Large intestine (tissue), 12 donors: ENCODE measurements around the gene OR2T2. TPM values are rescaled to one million over a fixed set of nuclear protein-coding genes. Genes with fewer than 3 reads are reported as not detected.
A peak's percentile ranks its signal among the peaks of the same experiment; 100 is the strongest.
"Not testable (repeated sequence)": the region's sequence is repeated elsewhere in the genome, so short reads cannot be mapped to it uniquely, and the experiment has no call there.

Source experiments
- DNase-seq, 2 donors: peaks; one replicate each; pipeline versions ENCODE4 v3.0.0 to v3.0.0-alpha.2; 2013
- H3K27ac ChIP-seq: one replicate; pipeline ENCODE4 v1.5.1; 2013; ENCODE audit warnings: low read length
- H3K27me3 ChIP-seq: 2 replicates; pipeline ENCODE4 v1.6.1; 2013; ENCODE audit warnings: low read length; ENCODE audit not compliant: control insufficient read depth, insufficient read depth
- H3K36me3 ChIP-seq: 2 replicates; pipeline ENCODE4 v1.6.1; 2013; ENCODE audit warnings: low read length; ENCODE audit not compliant: control insufficient read depth, insufficient read depth
- H3K4me1 ChIP-seq: one replicate; pipeline ENCODE4 v1.6.1; 2013; ENCODE audit warnings: low read length; ENCODE audit not compliant: control insufficient read depth, insufficient read depth
- H3K4me3 ChIP-seq: one replicate; pipeline ENCODE4 v1.5.1; 2013; ENCODE audit warnings: low read length
- H3K9me3 ChIP-seq: one replicate; pipeline ENCODE4 v1.6.1; 2013; ENCODE audit warnings: mild to moderate bottlenecking, low read depth, low read length, moderate library complexity; ENCODE audit not compliant: control insufficient read depth
- WGBS: methylation state at CpG from one replicate; pipeline ENCODE4 v1.1.5; 2013; ENCODE audit warnings: low lambda C conversion rate; ENCODE audit not compliant: insufficient coverage; 5-methylcytosine and 5-hydroxymethylcytosine counted together
- long read RNA-seq, 11 donors: transcript quantifications; one replicate each; lab custom pipeline, GENCODE V29; 2026
- polyA plus RNA-seq: library from polyadenylated mRNA; unstranded; fragments of 120-200 nt; gene quantifications from one replicate; pipeline ENCODE4 v1.2.1, GENCODE V29; 2013

Gene OR2T2, protein sequence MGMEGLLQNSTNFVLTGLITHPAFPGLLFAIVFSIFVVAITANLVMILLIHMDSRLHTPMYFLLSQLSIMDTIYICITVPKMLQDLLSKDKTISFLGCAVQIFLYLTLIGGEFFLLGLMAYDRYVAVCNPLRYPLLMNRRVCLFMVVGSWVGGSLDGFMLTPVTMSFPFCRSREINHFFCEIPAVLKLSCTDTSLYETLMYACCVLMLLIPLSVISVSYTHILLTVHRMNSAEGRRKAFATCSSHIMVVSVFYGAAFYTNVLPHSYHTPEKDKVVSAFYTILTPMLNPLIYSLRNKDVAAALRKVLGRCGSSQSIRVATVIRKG
- polyA plus RNA-seq = not detected
- long read RNA-seq, donor 1 = 0 reads
- long read RNA-seq, donor 2 = 0 reads
- long read RNA-seq, donor 3 = 0 reads
- long read RNA-seq, donor 4 = 0 reads
- long read RNA-seq, donor 5 = 0 reads
- long read RNA-seq, donor 6 = 0 reads
- long read RNA-seq, donor 7 = 0 reads
- long read RNA-seq, donor 8 = 0 reads
- long read RNA-seq, donor 9 = 0 reads
- long read RNA-seq, donor 10 = 0 reads
- long read RNA-seq, donor 11 = 0 reads

DNA sequence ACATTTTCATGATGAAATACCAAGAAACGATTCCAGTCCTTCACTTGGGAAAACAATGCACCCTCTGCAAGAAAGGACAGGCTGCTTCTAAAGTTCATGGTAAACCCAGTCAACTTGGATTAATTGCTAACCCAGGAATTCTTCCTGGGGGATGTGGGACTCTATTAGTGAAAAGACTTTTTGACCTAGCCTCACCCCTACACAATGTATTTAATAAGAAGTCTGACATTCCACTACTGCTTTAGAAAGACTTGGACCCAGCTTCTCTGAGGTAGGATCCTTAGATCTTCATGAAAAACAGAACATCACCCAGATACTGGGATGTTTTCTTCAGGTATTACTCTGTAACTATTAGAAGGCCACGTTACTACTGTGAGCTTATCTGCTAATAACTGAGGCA lies at the start of gene OR2T2:
Gene OR2T2, plus strand, starts transcription at position 239 of the 400 bp plus-strand sequence. CDS start 7,161 bp downstream, outside the sequence.
- no CpG with 5 or more reads among the region's 2 CpGs for WGBS
- not testable (repeated sequence) for H3K36me3 ChIP-seq, H3K4me3 ChIP-seq, DNase-seq, H3K9me3 ChIP-seq, H3K27ac ChIP-seq, H3K4me1 ChIP-seq, H3K27me3 ChIP-seq

DNA sequence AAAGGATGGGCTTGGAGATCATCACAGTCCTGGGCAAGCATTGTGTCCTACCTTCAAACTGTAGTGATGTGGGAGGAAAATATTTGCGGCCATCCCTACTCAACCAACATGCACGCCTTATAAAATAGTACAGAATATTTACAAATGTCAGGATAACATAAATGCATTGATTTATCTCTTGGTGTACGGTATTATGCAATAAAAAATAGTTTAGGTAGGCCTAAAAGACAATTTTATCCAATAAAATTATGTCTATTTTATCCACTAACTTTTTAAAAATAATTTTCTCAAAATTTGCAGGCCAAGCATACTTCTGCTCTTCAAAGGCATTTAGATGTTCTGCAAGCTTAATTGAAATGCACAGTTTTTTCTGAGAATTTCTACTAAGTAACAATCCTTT lies 42.7 kb upstream of the OR2T2 start, which contains the start of gene OR2T1:
Gene OR2T1, plus strand, starts transcription at position 301 of the 400 bp plus-strand sequence. CDS start 3,100 bp downstream, outside the sequence.
- H3K27ac ChIP-seq = no peak within 1 kb of the TSS
- WGBS = 57% methylated on average over 1 of the region's 3 CpGs

DNA sequence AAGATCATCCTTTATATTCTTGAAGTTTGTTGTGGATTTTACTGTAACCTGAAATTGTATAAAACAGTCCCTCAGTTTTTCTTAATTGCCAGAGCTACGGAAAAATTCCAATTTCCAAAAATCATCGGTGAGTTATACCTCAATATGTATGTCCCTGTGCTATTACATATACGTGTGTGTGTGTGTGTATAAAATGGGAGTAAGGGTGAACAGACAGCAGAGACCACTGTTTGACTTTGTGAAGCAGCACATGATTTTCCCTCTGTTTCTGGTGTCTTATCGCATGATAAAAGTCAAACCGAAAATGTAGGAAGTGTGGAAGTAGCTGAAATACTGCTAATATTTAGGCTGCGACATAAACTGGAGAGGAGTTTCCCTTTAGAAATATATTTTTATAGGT lies 41.4 kb upstream of the OR2T2 start:
- Histone ChIP-seq H3K4me1 (no peaks in the 10 kb centered on the region), H3K27me3 (no peaks in the 10 kb centered on the region), H3K4me3 (no peak overlapping the region), H3K36me3 (no peaks in the 10 kb centered on the region), H3K9me3 (no peaks in the 10 kb centered on the region), H3K27ac (no peak overlapping the region)
- DNase-seq = peak in 1 of 2 donors; percentile 7
- WGBS = 47% methylated on average over 2 of the region's 6 CpGs

More for the DNA sequence above, 42.7 kb upstream of the OR2T2 start, which contains the start of gene OR2T1:
- Histone ChIP-seq H3K36me3 (no peaks in the 10 kb centered on the region), H3K27me3 (no peaks in the 10 kb centered on the region), H3K9me3 (no peaks in the 10 kb centered on the region), H3K4me1 (no peaks in the 10 kb centered on the region), H3K4me3 (no peak within 1 kb of the TSS)
- DNase-seq = no peak

DNA sequence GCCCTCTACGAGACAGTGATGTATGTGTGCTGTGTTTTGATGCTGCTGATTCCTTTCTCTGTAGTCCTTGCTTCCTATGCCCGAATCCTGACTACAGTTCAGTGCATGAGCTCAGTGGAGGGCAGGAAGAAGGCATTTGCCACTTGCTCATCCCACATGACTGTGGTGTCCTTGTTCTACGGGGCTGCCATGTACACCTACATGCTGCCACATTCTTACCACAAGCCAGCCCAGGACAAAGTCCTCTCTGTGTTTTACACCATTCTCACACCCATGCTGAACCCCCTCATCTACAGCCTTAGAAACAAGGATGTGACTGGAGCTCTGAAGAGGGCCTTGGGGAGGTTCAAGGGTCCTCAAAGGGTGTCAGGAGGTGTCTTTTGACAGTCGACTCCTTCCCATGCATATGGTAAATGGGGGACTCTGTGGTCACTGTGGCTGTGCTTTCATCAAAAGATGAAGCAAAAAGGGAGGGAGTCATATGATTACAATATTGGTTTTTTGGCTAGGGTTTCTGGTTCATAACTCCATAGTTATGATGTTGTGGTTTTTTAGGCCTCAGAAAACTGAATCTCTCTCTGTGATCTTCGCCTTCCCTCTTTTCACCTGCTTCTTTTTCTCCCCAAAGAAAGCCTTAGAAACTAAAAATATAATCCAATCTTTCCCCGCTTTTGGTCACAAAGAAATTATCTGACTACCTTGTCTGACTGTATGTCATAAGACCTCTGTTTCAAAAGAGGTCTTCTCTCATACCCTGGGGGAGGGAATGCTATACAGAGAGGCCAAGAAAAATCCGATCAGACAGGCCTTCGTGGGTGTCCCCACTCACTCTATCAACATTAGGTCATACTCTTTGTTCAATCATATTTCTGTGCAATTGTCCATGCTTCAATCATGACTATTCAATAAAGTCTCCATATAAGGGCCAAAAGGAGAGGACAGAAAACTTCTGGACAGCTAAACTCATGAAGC lies 38.4 kb upstream of the OR2T2 start:
- no peak overlapping the region for H3K27ac ChIP-seq
- no peak overlapping the region for H3K4me3 ChIP-seq
- no peaks in the 10 kb centered on the region for H3K4me1 ChIP-seq
- H3K27me3 ChIP-seq = no peaks in the 10 kb centered on the region
- DNase-seq = no peak
- 90% methylated on average over 2 of the region's 8 CpGs for WGBS
- H3K36me3 ChIP-seq = no peaks in the 10 kb centered on the region
- H3K9me3 ChIP-seq = no peaks in the 10 kb centered on the region

DNA sequence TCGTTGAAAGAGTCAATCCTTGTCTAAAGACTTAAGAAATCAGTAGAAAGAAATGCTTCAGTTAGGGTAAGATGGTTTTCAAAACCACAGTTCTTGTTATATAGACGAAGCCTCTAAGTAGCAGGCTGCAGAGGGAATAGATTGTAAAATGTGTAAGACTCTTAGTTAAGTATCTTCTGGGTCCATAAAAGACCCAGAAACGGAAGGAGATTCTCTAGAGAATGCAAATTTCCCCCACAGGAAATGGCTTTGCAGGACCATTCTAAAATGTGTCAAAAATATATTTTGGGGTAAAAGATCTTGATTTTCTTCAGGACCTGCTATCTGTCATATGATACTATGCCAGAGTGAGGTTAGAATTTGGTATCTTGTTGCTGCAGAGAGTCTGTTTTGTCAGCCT lies 29.2 kb upstream of the OR2T2 start:
- H3K27me3 ChIP-seq = no peaks in the 10 kb centered on the region
- no peaks in the 10 kb centered on the region for H3K36me3 ChIP-seq
- H3K27ac ChIP-seq = no peak overlapping the region
- peaks cover 10% of the 10 kb centered on the region for H3K9me3 ChIP-seq
- 43% methylated on average over 2 of the region's 3 CpGs for WGBS
- H3K4me1 ChIP-seq = no peaks in the 10 kb centered on the region
- H3K4me3 ChIP-seq = no peak overlapping the region
- no peak for DNase-seq

DNA sequence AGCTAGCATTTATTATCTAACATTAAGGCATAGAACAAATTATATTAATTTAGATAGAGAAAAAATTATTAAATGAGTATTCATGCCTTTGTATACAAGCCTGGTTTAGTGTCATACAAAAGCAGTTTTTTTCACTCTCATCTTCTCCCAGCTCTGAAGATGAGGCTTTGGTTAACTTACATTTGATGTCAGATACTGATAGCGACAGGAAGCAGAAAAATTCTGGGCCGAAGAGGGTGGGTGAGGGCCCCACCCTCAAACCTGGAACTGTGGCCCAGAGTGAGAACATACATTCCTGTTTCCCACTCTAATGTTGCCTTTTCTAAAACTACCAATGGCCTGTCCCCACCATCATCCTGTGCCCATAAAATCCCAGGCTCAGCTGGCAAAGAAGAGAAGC lies 27.6 kb upstream of the OR2T2 start:
- no peak for DNase-seq
- H3K27me3 ChIP-seq = no peaks in the 10 kb centered on the region
- WGBS = no CpG with 5 or more reads among the region's 2 CpGs
- H3K27ac ChIP-seq = no peak overlapping the region
- H3K4me1 ChIP-seq = no peaks in the 10 kb centered on the region
- H3K9me3 ChIP-seq = peaks cover 10% of the 10 kb centered on the region
- no peaks in the 10 kb centered on the region for H3K36me3 ChIP-seq
- H3K4me3 ChIP-seq = no peak overlapping the region

DNA sequence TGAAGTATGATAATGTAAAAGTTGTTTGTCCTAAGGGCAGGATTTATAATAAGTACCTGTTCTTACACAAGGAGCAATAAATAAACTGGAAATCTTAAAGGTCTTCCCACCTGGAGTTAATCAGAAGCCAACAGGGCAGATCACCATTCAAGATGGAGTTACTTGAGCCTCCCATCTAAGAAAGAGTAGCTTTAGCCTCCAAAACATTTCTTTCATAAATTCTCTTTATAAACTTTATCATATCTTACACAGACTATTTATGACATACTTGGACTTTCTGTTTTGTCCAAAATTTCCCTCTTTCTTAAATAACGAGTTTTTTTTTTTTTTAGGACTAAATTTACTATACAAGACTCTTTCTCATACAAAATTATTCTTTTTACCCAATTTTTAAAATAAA lies 24.1 kb upstream of the OR2T2 start:
- DNase-seq = no peak
- Histone ChIP-seq H3K36me3 (no peaks in the 10 kb centered on the region), H3K27me3 (no peaks in the 10 kb centered on the region), H3K4me3 (no peak overlapping the region), H3K9me3 (peaks cover 6% of the 10 kb centered on the region), H3K27ac (no peak overlapping the region), H3K4me1 (no peaks in the 10 kb centered on the region)
- WGBS = 36% methylated on average over 1 of the region's 1 CpG

DNA sequence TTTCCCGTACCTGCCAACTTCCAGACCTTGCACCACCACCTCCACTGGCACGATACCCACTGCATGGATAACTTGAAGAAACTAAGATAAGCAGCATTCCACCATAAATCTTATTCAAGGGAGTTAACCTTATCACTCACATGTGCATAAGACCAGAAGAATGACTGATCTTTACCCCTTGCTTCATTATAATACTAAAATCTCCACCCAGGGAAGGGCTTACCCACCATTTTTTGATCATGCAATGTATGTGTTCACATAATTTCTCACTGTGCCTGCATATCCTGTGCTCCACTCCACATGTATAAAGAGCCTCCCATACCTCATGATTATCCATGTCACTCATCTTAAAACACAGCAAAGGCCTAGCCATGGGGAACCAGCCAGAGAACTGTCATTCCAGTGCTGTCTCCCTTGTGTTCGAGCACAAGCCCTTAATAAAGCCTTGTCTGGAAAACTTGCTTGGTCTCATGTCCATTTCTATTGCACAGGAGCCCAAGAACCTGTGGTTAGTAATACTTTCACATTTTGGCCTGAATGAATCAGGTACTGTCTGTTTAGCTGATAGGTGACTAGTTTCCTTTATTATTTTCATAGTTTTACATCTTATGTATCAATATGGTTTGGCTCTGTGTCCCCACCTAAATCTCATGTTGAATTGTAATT lies 17.8 kb upstream of the OR2T2 start:
- not testable (repeated sequence) for H3K4me1 ChIP-seq, H3K27me3 ChIP-seq, H3K9me3 ChIP-seq, H3K27ac ChIP-seq, H3K4me3 ChIP-seq, DNase-seq, H3K36me3 ChIP-seq
- WGBS = 40% methylated on average over 1 of the region's 3 CpGs

DNA sequence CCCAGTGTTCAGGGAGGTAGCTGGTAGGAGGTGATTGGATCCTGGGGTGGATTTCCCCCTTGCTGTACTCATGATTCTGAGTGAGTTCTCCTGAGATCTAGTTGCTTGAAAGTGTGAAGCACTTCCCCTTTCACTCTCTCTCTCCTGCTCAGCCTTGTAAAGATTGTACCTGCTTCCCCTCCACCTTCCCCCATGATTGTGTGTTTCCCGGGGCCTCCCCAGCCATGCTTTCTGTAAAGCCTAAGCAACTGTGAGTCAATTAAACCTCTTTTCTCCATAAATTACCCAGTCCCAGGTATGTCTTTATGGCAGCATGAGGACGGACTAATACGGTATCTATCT lies 17.3 kb upstream of the OR2T2 start:
- not testable (repeated sequence) for H3K9me3 ChIP-seq, DNase-seq, H3K27ac ChIP-seq, H3K36me3 ChIP-seq, H3K4me1 ChIP-seq, H3K4me3 ChIP-seq, H3K27me3 ChIP-seq
- WGBS = 60% methylated on average over 1 of the region's 3 CpGs

DNA sequence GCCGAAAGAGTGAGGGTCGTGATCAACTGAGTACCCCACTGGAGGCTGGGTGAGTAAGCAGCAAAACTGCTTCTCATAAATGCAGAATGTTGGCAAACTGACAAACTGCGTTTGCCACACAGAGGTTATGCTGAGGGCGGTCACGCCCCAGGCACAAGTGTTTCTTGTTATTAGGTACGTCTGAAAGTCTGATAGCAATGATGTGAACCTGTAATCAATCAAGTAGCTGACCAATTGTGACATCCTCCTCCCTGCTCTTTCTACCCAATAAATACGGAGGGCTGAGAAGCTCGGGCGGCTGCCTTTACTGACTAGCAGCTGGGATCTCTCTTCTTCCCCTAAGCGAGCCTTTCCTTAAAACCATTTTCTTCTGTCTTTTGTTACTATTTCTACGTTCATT lies 13.8 kb upstream of the OR2T2 start:
- H3K9me3 ChIP-seq, DNase-seq, H3K27me3 ChIP-seq, H3K4me3 ChIP-seq, H3K36me3 ChIP-seq, H3K4me1 ChIP-seq, H3K27ac ChIP-seq: not testable (repeated sequence)
- WGBS = 67% methylated on average over 1 of the region's 11 CpGs
